PC-3 (cell line): ENCODE results near the gene WDR82. TPM values are rescaled to one million over a fixed set of nuclear protein-coding genes. Genes with fewer than 3 reads are reported as not detected.

Source experiments
- ATAC-seq: fragments of 200-7000 bp; cut with Tn5 transposase; 2 replicates; pipeline ENCODE4 v1.9.1; 2020; ENCODE audit warnings: mild to moderate bottlenecking, moderate library complexity
- BruUV-seq: library from RNA; stranded (reverse); fragments of 400-500 nt; replicated peaks from 2 replicates; lab custom pipeline; 2021; lab: Mats Ljungman, UMichigan
- CTCF ChIA-PET: fragments of 300-600 bp; sonication (Branson Sonifier 250); formaldehyde crosslinking; loops from one replicate; lab custom pipeline; 2022; ENCODE audit warnings: antibody characterized with exemption; lab: Charles Lee
- POLR2A ChIA-PET: fragments of 300-600 bp; sonication (Branson Sonifier 250); formaldehyde crosslinking; loops from one replicate; lab custom pipeline; 2022; ENCODE audit warnings: antibody characterized with exemption; ENCODE audit not compliant: unreplicated experiment; lab: Charles Lee
- DNase-seq: peaks from one replicate; pipeline ENCODE4 v3.0.0-alpha.2; 2015
- H2AFZ ChIP-seq: fragments of 300-600 bp; sonication (generic); 2 replicates; pipeline ENCODE4 v1.6.0; 2016; ENCODE audit warnings: antibody characterized with exemption, low read length
- H3F3A ChIP-seq: fragments of 300-600 bp; sonication (generic); one replicate; pipeline ENCODE4 v1.6.0; 2017; ENCODE audit warnings: antibody characterized with exemption, low read length, control low read depth, mild to moderate bottlenecking; ENCODE audit not compliant: unreplicated experiment
- H3K27ac ChIP-seq: fragments of 300-600 bp; sonication (generic); 2 replicates; pipeline ENCODE4 v1.5.1; 2016; ENCODE audit warnings: mild to moderate bottlenecking, low read length
- H3K27me3 ChIP-seq: fragments of 300-600 bp; sonication (generic); 2 replicates; pipeline ENCODE4 v1.6.1; 2016; ENCODE audit warnings: low read length, mixed read lengths
- H3K36me3 ChIP-seq: fragments of 300-600 bp; sonication (generic); 2 replicates; pipeline ENCODE4 v1.6.1; 2016; ENCODE audit warnings: low read depth, mixed run types, low read length, mixed read lengths
- H3K4me1 ChIP-seq: fragments of 300-600 bp; sonication (generic); 2 replicates; pipeline ENCODE4 v1.5.1; 2016; ENCODE audit warnings: low read length; ENCODE audit not compliant: insufficient read depth
- H3K4me2 ChIP-seq: fragments of 300-600 bp; sonication (generic); 2 replicates; pipeline ENCODE4 v1.6.0; 2016; ENCODE audit warnings: low read length
- H3K4me3 ChIP-seq: fragments of 300-600 bp; sonication (generic); 2 replicates; pipeline ENCODE4 v1.5.1; 2016; ENCODE audit warnings: mild to moderate bottlenecking, low read length, mixed read lengths
- H3K79me2 ChIP-seq: fragments of 300-600 bp; sonication (generic); 2 replicates; pipeline ENCODE4 v1.6.1; 2017; ENCODE audit warnings: low read length, mixed read lengths
- H3K9ac ChIP-seq: fragments of 300-600 bp; sonication (generic); 2 replicates; pipeline ENCODE4 v1.6.0; 2016; ENCODE audit warnings: mild to moderate bottlenecking, low read length
- H3K9me2 ChIP-seq: fragments of 300-600 bp; sonication (generic); replicated peaks from 2 replicates; pipeline ENCODE4 v1.6.1; 2016; ENCODE audit warnings: mixed run types, low read length, mixed read lengths
- H3K9me3 ChIP-seq: fragments of 300-600 bp; sonication (generic); 2 replicates; pipeline ENCODE4 v1.6.1; 2016; ENCODE audit warnings: low read length, mixed read lengths
- H4K20me1 ChIP-seq: fragments of 300-600 bp; sonication (generic); 2 replicates; pipeline ENCODE4 v1.6.1; 2016; ENCODE audit warnings: low read length, mixed read lengths
- CTCF ChIP-seq: fragments of 300-600 bp; sonication (generic); conservative IDR thresholded peaks from 2 replicates; pipeline ENCODE4 v1.5.1; 2017; ENCODE audit warnings: antibody characterized with exemption, low read depth, mild to moderate bottlenecking, low read length
- EZH2 ChIP-seq: fragments of 300-600 bp; sonication (generic); IDR thresholded peaks from one replicate; pipeline ENCODE4 v1.6.1; 2017; ENCODE audit warnings: antibody characterized with exemption, mild to moderate bottlenecking, low read length; ENCODE audit not compliant: unreplicated experiment
- EZH2phosphoT487 ChIP-seq: fragments of 300-600 bp; sonication (generic); IDR thresholded peaks from 2 replicates; pipeline ENCODE4 v1.6.1; 2018; ENCODE audit warnings: mild to moderate bottlenecking, antibody characterized with exemption, low read length, borderline replicate concordance
- intact Hi-C: fragments of 100-400 bp; cut with micrococcal nuclease; formaldehyde crosslinking; loops from 2 replicates; pipeline ENCODE4 v1.9.0; 2023
- total RNA-seq: library from RNA; depleted of rRNA; stranded (reverse); fragments of >200 nt; gene quantifications from 2 replicates; pipeline ENCODE4 v1.2.3, GENCODE V29; 2014

WDR82 gene
- total RNA-seq, 1 experiment from 2014 or later, result 56.4 TPM

GRCh38 chr3:52240059-52240885 lies 38.2 kb downstream of the WDR82 start:
- H3K9me2 ChIP-seq, result no peaks in the 10 kb centered on the region
- peak overlapping the region; percentile 88; the same call in 1 of the 2 replicates for H3K9ac ChIP-seq
- intact Hi-C loops, result no loop called here
- H3K4me1 ChIP-seq, result peaks cover 51% of the 10 kb centered on the region
- no peaks in the 10 kb centered on the region for H3F3A ChIP-seq
- H3K4me2 ChIP-seq, result peak overlapping the region; percentile 82
- H3K9me3 ChIP-seq, result no peaks in the 10 kb centered on the region
- no peak overlapping the region for H3K27ac ChIP-seq
- no peak overlapping the region for H2AFZ ChIP-seq
- no peak for TF ChIP-seq EZH2
- TF ChIP-seq CTCF, result no peak
- no peak for TF ChIP-seq EZH2phosphoT487
- ChIA-PET POLR2A (interaction anchor here (0.5 to 0.6 kb wide), 2 partner anchors 36 to 59 kb away, joined by 3 read pairs; no protein-coding TSS in a partner anchor), CTCF (interaction anchor here (1.0 to 1.3 kb wide), 2 partner anchors 20 to 99 kb away, joined by 3 read pairs; no protein-coding TSS in a partner anchor)
- H3K79me2 ChIP-seq, result peaks cover 41% of the 10 kb centered on the region
- peak overlapping the region; percentile 97 for H3K4me3 ChIP-seq
- ATAC-seq (no peak), DNase-seq (peak; percentile 75)
- H3K36me3 ChIP-seq, result no peaks in the 10 kb centered on the region
- BruUV-seq, result no TSS peak
- H3K27me3 ChIP-seq, result no peaks in the 10 kb centered on the region
- H4K20me1 ChIP-seq, result no peaks in the 10 kb centered on the region

- peaks cover 5% of the 10 kb centered on the region; the same call in 1 of the 2 replicates for H3K36me3 ChIP-seq
- TF ChIP-seq EZH2phosphoT487 (no peak), CTCF (peak; percentile 37; the same call in 1 of the 2 replicates)
- no peaks in the 10 kb centered on the region for H3K9me2 ChIP-seq
- H3K79me2 ChIP-seq, result peaks cover 53% of the 10 kb centered on the region
- DNase-seq, result peak; percentile 86
- H2AFZ ChIP-seq, result peak within 1 kb of the TSS; percentile 95
- CTCF ChIA-PET, result no interaction called here
- H3K4me1 ChIP-seq, result peaks cover 39% of the 10 kb centered on the region
- H3K9ac ChIP-seq, result peak within 1 kb of the TSS; percentile 88
- intact Hi-C loops, result loop anchor here (5.0 kb wide), 2 partner anchors 38 to 98 kb away; partner anchors contain the start of gene WDR82
- ATAC-seq, result peak; percentile 64
- POLR2A ChIA-PET, result interaction anchor here (0.7 kb wide), 2 partner anchors 22 to 39 kb away, joined by 3 read pairs; partner anchors contain the start of gene WDR82
- TSS peak; percentile 83 for BruUV-seq
- H3F3A ChIP-seq, result no peaks in the 10 kb centered on the region
- peak within 1 kb of the TSS; percentile 82 for H3K4me2 ChIP-seq
- peak within 1 kb of the TSS; percentile 97 for H3K4me3 ChIP-seq
- H4K20me1 ChIP-seq, result no peaks in the 10 kb centered on the region
- H3K27ac ChIP-seq, result peak within 1 kb of the TSS; percentile 93
- H3K9me3 ChIP-seq, result no peaks in the 10 kb centered on the region
- H3K27me3 ChIP-seq, result no peaks in the 10 kb centered on the region
These were observed 39.4 kb downstream of the WDR82 start, which contains the start of gene TWF2 for GRCh38 chr3:52238761-52239701. TSS of gene TWF2 (minus strand) at chr3:52239158. CDS start at chr3:52239016, 142 bp downstream.
